GM12872 (cell line): ENCODE measurements around the gene RLN1.
"Not testable (repeated sequence)": the region's sequence is repeated elsewhere in the genome, so short reads cannot be mapped to it uniquely, and the experiment has no call there.

Experiments
- CTCF ChIP-seq: IDR thresholded peaks from 3 replicates; pipeline ENCODE4 v1.5.1; 2011; ENCODE audit warnings: low read depth, mild to moderate bottlenecking, low read length, moderate library complexity; ENCODE audit not compliant: insufficient read depth

RLN1 gene

GRCh38 chr9:5338992-5339981 is at the start of gene RLN1:
TSS of gene RLN1 (minus strand) at chr9:5339876. CDS start at chr9:5339746, 130 bp downstream.
- TF ChIP-seq CTCF = not testable (repeated sequence)

GRCh38 chr9:5389109-5389732 is 49.5 kb upstream of the RLN1 start:
- no peak for TF ChIP-seq CTCF

GRCh38 chr9:5388026-5388819 is 48.5 kb upstream of the RLN1 start:
- TF ChIP-seq CTCF = no peak

GRCh38 chr9:5384436-5384835 is 44.8 kb upstream of the RLN1 start:
- no peak for TF ChIP-seq CTCF

GRCh38 chr9:5382479-5382878 is 42.8 kb upstream of the RLN1 start:
- TF ChIP-seq CTCF = no peak

- TF ChIP-seq CTCF = no peak
These were observed 36.3 kb upstream of the RLN1 start for GRCh38 chr9:5375790-5376477.
